Panc1 (cell line): ENCODE results near the gene RUSF1. TPM values are rescaled to one million over a fixed set of nuclear protein-coding genes. Genes with fewer than 3 reads are reported as not detected.

ENCODE experiments used
- ATAC-seq: fragments of 200-7000 bp; cut with Tn5 transposase; 2 replicates; pipeline ENCODE4 v1.9.1; 2020; ENCODE audit warnings: mild to moderate bottlenecking, moderate library complexity
- BruUV-seq: library from RNA; stranded (reverse); fragments of 400-500 nt; replicated peaks from 2 replicates; lab custom pipeline; 2021; lab: Mats Ljungman, UMichigan
- CTCF ChIA-PET: fragments of 300-600 bp; sonication (Branson Sonifier 250); formaldehyde crosslinking; loops from one replicate; lab custom pipeline; 2022; ENCODE audit warnings: antibody characterized with exemption; lab: Charles Lee
- POLR2A ChIA-PET: fragments of 300-600 bp; sonication (Branson Sonifier 250); formaldehyde crosslinking; loops from one replicate; lab custom pipeline; 2022; ENCODE audit warnings: antibody characterized with exemption; lab: Charles Lee
- DNase-seq: peaks from one replicate; pipeline ENCODE4 v3.0.0-alpha.2; 2010; ENCODE audit warnings: low read depth, low spot score
- H3K27ac ChIP-seq: 2 replicates; pipeline ENCODE4 v1.5.1; 2011; ENCODE audit warnings: mild to moderate bottlenecking, low read length, inconsistent platforms
- H3K27me3 ChIP-seq: fragments of 200-500 bp; sonication (Bioruptor generic); 2 replicates; pipeline ENCODE4 v1.6.0; 2014; ENCODE audit warnings: low read length, inconsistent platforms; ENCODE audit not compliant: control insufficient read depth, insufficient read depth
- H3K36me3 ChIP-seq: fragments of 200-500 bp; sonication (Bioruptor generic); 2 replicates; pipeline ENCODE4 v1.5.1; 2014; ENCODE audit warnings: inconsistent platforms, mild to moderate bottlenecking, low read length, moderate library complexity; ENCODE audit not compliant: control insufficient read depth, insufficient read depth
- H3K4me1 ChIP-seq: 2 replicates; pipeline ENCODE4 v1.5.1; 2011; ENCODE audit warnings: inconsistent platforms, mild to moderate bottlenecking, low read length, moderate library complexity; ENCODE audit not compliant: control insufficient read depth, insufficient read depth
- H3K4me3 ChIP-seq, 2 experiments: 2 replicates each; pipeline ENCODE4 v1.5.1; 2011 to 2012; ENCODE audit warnings: low read depth in 2 of 2, low read length in 2 of 2, mild to moderate bottlenecking in 2 of 2, inconsistent platforms in 1 of 2, moderate library complexity in 1 of 2
- H3K9me3 ChIP-seq: fragments of 200-500 bp; sonication (Bioruptor generic); 2 replicates; pipeline ENCODE4 v1.5.1; 2014; ENCODE audit warnings: low read depth, mild to moderate bottlenecking, inconsistent platforms, low read length, moderate library complexity; ENCODE audit not compliant: control insufficient read depth, insufficient read depth
- CTCF ChIP-seq: fragments of 450-650 bp; IDR thresholded peaks from 2 replicates; pipeline ENCODE4 v1.5.1; 2017; ENCODE audit warnings: mild to moderate bottlenecking
- POLR2AphosphoS5 ChIP-seq: IDR thresholded peaks from 2 replicates; pipeline ENCODE4 v1.6.1; 2012; ENCODE audit warnings: mild to moderate bottlenecking, low read depth, low read length, moderate library complexity
- REST ChIP-seq, 2 experiments: IDR thresholded peaks; 2 replicates each; pipeline ENCODE4 v1.6.1; 2011 to 2012; ENCODE audit warnings: low read depth in 2 of 2, control low read depth in 1 of 2, low read length in 1 of 2, mild to moderate bottlenecking in 1 of 2, moderate library complexity in 1 of 2; ENCODE audit not compliant: insufficient read depth in 1 of 2
- TCF7L2 ChIP-seq: IDR thresholded peaks from 2 replicates; pipeline ENCODE4 v1.6.1; 2011; ENCODE audit warnings: mild to moderate bottlenecking, low read depth, low read length, inconsistent platforms
- in situ Hi-C: cut with HindIII; loops from 2 replicates; pipeline ENCODE4 v1.10.0; 2016; ENCODE audit warnings: low sequenced_read_pairs, low pct_unique_long_range_greater_than_20kb
- intact Hi-C: fragments of 100-400 bp; cut with micrococcal nuclease; formaldehyde crosslinking; loops from one replicate; pipeline ENCODE4 v1.10.0; 2022; ENCODE audit not compliant: unreplicated experiment
- total RNA-seq: library from RNA; stranded (reverse); gene quantifications from one replicate; pipeline ENCODE4 v1.2.1, GENCODE V29; 2021; ENCODE audit not compliant: unreplicated experiment

The RUSF1 gene
- total RNA-seq, 1 experiment from 2014 or later = 47.4 TPM

GRCh38 chr16:31529108-31529936, 21.1 kb upstream of the RUSF1 start:
- no peak for DNase-seq
- intact Hi-C loops = loop anchor here (5.0 kb wide), 1 partner anchor 52 kb away; no protein-coding TSS in a partner anchor
- ATAC-seq = peak; percentile 75
- no peaks in the 10 kb centered on the region for H3K9me3 ChIP-seq
- H3K36me3 ChIP-seq = no peaks in the 10 kb centered on the region
- no peak for TF ChIP-seq TCF7L2
- TF ChIP-seq CTCF = no peak
- no peak for TF ChIP-seq POLR2AphosphoS5
- CTCF ChIA-PET = interaction anchor here (0.6 kb wide), 2 partner anchors 16 to 1003 kb away, joined by 3 to 5 read pairs; partner anchors contain the start of gene ZNF768
- H3K4me1 ChIP-seq = 0 out of 2 replicates have a peak, but pooled peaks cover 4% of the 10 kb centered on the region
- in situ Hi-C loops = no loop called here
- H3K27me3 ChIP-seq = peaks cover 6% of the 10 kb centered on the region; the same call in 1 of the 2 replicates
- no TSS peak for BruUV-seq
- POLR2A ChIA-PET = no interaction called here
- H3K4me3 ChIP-seq = peak overlapping the region; percentile 33 to 44
- H3K27ac ChIP-seq = no peak overlapping the region

DNA sequence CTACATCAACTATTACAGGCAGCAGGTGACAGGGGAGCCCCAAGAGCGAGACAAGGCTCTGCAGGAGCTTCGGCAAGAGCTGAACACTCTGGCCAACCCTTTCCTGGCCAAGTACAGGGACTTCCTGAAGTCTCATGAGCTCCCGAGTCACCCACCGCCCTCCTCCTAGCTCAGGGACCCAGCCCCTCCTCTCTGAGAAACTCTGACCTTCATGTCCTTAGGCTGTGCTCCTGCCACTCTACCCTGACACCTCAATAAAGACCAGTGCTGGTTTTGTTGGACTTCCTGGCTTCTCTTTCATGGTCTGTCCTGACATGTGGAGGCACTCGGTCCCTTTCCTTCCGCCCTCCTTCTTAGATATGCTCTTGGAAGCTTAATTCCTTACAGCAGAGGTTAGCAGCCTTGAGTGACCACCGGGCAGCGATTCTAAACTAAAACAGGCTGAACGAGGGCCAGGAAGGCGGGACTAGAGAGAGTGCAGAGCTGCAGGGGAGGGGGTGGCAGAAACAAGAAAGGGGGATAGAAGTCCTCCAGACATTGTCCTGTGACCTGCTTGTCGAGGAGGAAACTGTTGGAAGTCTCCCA, 20.4 kb upstream of the RUSF1 start:
- no peaks in the 10 kb centered on the region for H3K36me3 ChIP-seq

More for the DNA sequence above, 20.4 kb upstream of the RUSF1 start:
- POLR2A ChIA-PET = no interaction called here
- Histone ChIP-seq H3K9me3 (no peaks in the 10 kb centered on the region), H3K27me3 (peaks cover 6% of the 10 kb centered on the region; the same call in 1 of the 2 replicates), H3K4me1 (0 out of 2 replicates have a peak, but pooled peaks cover 4% of the 10 kb centered on the region), H3K4me3 (peak overlapping the region; percentile 33 to 43), H3K27ac (no peak overlapping the region)
- intact Hi-C loops = loop anchor here (5.0 kb wide), 1 partner anchor 51 kb away; no protein-coding TSS in a partner anchor
- DNase-seq = no peak
- TF ChIP-seq TCF7L2 (no peak), POLR2AphosphoS5 (no peak), CTCF (no peak), REST (IDR thresholded peaks at IDR 0.05; ENCODE audit: insufficient read depth in 1 of 2, low read depth in 2 of 2, low read length in 1 of 2) (no peak)
- BruUV-seq = no TSS peak
- CTCF ChIA-PET = interaction anchor here (0.6 kb wide), 2 partner anchors 15 to 1002 kb away, joined by 3 to 5 read pairs; partner anchors contain the start of gene ZNF768
- in situ Hi-C loops = no loop called here
- peak; percentile 9; the same call in 1 of the 2 replicates for ATAC-seq
